ENCODE results near the gene KDELR3. TPM values are rescaled to one million over a fixed set of nuclear protein-coding genes. Genes with fewer than 3 reads are reported as not detected.
A peak's percentile ranks its signal among the peaks of the same experiment; 100 is the strongest.

KDELR3 gene
- polyA plus RNA-seq, 1 donor: 47.2 TPM

DNA sequence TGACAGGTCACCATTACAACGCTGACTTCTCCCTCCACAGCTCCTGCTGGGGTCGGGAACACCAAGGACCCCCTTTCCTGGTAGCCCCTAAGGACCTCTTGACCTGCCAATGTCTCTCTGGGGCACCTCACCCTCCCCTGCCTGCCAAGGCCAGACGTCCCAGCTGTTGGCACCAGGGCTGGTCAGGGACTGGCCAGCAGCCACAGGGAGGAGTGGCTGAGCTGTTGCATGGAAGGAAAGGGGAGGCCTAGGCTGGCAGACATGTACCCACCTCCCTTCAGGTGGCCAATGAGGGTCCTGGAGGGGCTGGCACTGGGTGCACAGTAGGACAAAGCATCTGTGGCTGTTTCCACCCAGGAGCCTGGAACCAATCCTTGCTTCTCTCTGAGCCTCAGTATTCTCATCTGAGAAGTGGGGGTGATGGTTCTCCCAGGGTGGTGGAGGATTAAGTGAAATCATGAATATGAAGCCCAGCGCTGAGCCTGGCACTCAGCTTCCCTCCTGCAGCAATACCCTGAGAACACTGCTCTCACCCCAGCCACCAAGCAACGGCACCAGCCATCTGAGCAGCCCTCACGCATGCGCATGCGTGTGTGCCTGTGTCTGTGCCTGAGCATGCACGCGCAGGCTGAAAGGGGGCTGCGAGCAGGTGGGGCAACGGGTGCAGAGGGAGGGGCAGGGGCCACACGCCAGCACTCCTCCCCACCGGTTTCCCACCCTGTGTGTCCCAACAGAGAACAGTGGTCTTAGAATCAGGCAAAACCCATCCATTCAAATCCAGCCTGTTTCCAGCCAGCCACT is 18.8 kb upstream of the KDELR3 start:
- Histone ChIP-seq H3K27ac (ENCODE audit: low read length) (no peak overlapping the region), H3K4me1 (ENCODE audit: control insufficient read depth, insufficient read depth, low read length) (no peaks in the 10 kb centered on the region), H3K27me3 (ENCODE audit: control insufficient read depth, insufficient read depth, low read length) (peaks cover 66% of the 10 kb centered on the region), H3K9me3 (ENCODE audit: control insufficient read depth, low read depth, low read length) (no peaks in the 10 kb centered on the region), H3K4me3 (ENCODE audit: low read length) (no peak overlapping the region), H3K36me3 (ENCODE audit: control insufficient read depth, insufficient read depth, low read length) (no peaks in the 10 kb centered on the region)
- WGBS (ENCODE audit: insufficient coverage, low lambda C conversion rate): no CpG with 5 or more reads among the region's 14 CpGs
- no peak for DNase-seq

DNA sequence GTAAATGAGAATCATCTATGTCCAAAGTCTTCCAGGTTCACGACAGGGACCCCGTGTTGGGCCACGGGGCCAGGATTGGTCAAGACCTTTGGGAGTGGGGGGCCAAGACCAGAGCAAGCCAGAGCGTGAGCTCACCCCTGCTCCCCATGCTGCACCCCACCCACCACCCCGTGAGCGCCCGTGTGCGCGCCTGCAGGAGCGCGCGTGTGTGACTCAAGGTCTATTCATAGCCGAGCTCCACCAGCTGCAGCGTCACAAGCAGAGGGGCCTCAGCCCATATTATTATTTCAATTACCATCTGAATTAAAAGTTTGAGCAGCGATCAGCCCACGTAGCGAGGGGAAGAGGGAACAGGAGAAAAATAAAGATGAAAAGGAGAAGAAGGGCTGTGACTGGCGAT is 18.1 kb upstream of the KDELR3 start:
- Histone ChIP-seq H3K27ac (ENCODE audit: low read length) (no peak overlapping the region), H3K36me3 (ENCODE audit: control insufficient read depth, insufficient read depth, low read length) (no peaks in the 10 kb centered on the region), H3K27me3 (ENCODE audit: control insufficient read depth, insufficient read depth, low read length) (peaks cover 66% of the 10 kb centered on the region), H3K4me1 (ENCODE audit: control insufficient read depth, insufficient read depth, low read length) (peaks cover 4% of the 10 kb centered on the region), H3K4me3 (ENCODE audit: low read length) (no peak overlapping the region), H3K9me3 (ENCODE audit: control insufficient read depth, low read depth, low read length) (no peaks in the 10 kb centered on the region)
- no CpG with 5 or more reads among the region's 18 CpGs for WGBS (ENCODE audit: insufficient coverage, low lambda C conversion rate)
- no peak for DNase-seq

DNA sequence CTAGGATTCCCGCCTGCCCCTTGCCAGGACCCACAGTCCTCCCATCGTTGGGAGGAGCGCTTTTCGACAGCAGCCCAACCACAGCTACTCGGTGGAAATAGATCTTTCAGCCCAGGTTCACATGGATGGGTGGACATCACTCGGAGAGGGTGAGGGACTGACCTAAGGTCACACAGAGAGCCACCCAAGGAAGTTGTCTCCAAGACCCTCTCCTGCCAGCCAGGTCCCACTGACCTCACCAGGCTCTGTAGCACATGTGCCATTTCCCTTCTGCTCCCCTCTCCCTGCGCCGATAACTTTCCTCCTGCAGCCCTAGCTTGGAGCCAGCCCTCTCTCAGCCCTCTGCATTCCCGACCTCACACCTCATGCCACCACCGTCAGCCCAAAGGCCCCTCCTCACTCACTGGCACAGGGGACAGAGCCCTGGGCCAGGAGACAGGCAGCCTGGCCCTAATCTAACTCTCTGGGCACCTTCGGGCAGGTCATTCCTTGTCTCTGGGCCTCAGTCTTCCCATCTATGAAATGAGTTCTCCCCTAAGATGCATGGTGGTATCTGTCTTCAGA is 17.6 kb upstream of the KDELR3 start:
- Histone ChIP-seq H3K27ac (ENCODE audit: low read length) (no peak overlapping the region), H3K4me1 (ENCODE audit: control insufficient read depth, insufficient read depth, low read length) (peaks cover 4% of the 10 kb centered on the region), H3K27me3 (ENCODE audit: control insufficient read depth, insufficient read depth, low read length) (peaks cover 63% of the 10 kb centered on the region), H3K4me3 (ENCODE audit: low read length) (no peak overlapping the region), H3K36me3 (ENCODE audit: control insufficient read depth, insufficient read depth, low read length) (no peaks in the 10 kb centered on the region), H3K9me3 (ENCODE audit: control insufficient read depth, low read depth, low read length) (no peaks in the 10 kb centered on the region)
- no peak for DNase-seq
- no CpG with 5 or more reads among the region's 11 CpGs for WGBS (ENCODE audit: insufficient coverage, low lambda C conversion rate)

DNA sequence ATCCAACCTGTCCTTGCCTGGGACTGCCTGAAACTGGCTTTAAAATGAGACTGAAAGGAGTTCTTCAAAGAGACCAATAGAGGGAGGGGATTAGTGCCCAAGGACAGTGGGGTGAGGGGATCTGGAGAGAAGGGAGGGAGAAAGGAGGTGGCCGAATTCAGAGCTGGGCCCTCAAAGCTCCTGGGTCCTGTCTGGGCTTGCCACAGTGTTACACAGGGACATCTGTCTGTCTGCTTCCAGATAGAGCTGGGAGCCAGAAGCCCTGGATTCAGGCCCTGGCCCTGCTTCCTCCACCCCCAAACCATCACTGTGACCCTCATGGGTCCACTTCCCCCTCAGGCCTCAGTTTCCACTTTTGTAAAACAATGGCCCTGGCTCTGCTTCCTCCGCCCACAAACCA is 16.5 kb upstream of the KDELR3 start:
- Histone ChIP-seq H3K4me1 (ENCODE audit: control insufficient read depth, insufficient read depth, low read length) (peaks cover 7% of the 10 kb centered on the region), H3K4me3 (ENCODE audit: low read length) (no peak overlapping the region), H3K9me3 (ENCODE audit: control insufficient read depth, low read depth, low read length) (no peaks in the 10 kb centered on the region), H3K27me3 (ENCODE audit: control insufficient read depth, insufficient read depth, low read length) (peaks cover 68% of the 10 kb centered on the region), H3K36me3 (ENCODE audit: control insufficient read depth, insufficient read depth, low read length) (no peaks in the 10 kb centered on the region), H3K27ac (ENCODE audit: low read length) (no peak overlapping the region)
- no CpG with 5 or more reads among the region's 2 CpGs for WGBS (ENCODE audit: insufficient coverage, low lambda C conversion rate)
- DNase-seq: no peak

DNA sequence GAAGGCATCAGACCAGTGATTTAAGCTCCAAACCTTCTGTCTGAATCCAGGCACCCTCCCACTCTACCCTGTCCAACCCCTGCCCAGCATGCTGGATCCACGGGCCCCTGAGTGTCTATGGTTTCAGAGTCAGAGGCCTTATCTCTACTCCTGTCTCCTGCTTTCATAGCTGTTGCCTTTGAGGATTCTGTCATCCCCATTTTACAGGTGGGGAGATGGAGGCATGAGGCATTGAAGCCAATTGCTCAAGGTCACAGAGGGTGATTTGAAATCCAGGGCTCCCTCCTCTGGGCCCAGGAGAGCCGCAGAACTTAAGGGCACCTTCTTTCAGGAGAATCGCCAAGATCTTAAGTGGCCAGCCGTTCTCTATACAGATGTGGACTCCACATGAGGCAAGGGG is 16.0 kb upstream of the KDELR3 start:
- Histone ChIP-seq H3K4me1 (ENCODE audit: control insufficient read depth, insufficient read depth, low read length) (peaks cover 7% of the 10 kb centered on the region), H3K9me3 (ENCODE audit: control insufficient read depth, low read depth, low read length) (no peaks in the 10 kb centered on the region), H3K27ac (ENCODE audit: low read length) (no peak overlapping the region), H3K27me3 (ENCODE audit: control insufficient read depth, insufficient read depth, low read length) (peaks cover 72% of the 10 kb centered on the region), H3K4me3 (ENCODE audit: low read length) (no peak overlapping the region), H3K36me3 (ENCODE audit: control insufficient read depth, insufficient read depth, low read length) (no peaks in the 10 kb centered on the region)
- no peak for DNase-seq
- no CpG with 5 or more reads among the region's 4 CpGs for WGBS (ENCODE audit: insufficient coverage, low lambda C conversion rate)

DNA sequence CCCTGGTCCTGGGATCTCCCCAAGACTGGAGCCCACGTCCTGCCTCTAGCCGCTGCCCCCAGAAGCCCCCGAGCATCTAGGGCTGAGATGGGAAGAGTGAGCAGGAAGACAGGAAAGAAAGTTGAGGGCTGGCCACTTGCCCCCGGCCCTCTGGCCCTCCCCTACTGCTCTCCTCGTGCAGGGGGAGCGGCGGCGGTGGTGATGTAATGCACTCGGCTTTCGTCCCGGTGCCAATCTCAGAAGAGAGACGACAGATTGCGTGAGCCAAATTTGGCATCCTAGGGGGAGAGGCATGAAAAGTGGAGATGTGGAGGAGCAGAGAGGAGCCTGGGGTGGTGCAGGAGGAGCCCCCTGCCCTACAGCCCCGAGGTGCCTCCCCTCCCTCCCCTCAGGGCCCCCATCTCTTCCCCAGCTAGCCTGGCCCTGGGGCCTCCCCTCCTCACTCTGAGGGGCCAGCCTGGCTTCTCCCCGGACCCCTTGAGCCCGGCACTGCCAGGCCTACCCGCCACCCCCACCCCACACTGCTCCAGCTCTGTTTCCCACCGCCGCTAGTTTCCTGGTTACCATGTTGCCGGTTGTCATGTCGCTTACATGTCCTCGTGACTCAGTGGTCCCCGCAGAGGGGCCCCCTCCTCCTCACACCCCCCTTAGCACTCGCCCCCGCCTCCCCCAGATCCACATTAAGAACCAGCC is 15.4 kb upstream of the KDELR3 start:
- DNase-seq: no peak
- WGBS (ENCODE audit: insufficient coverage, low lambda C conversion rate): no CpG with 5 or more reads among the region's 25 CpGs
- peaks cover 7% of the 10 kb centered on the region for H3K4me1 ChIP-seq (ENCODE audit: control insufficient read depth, insufficient read depth, low read length)
- H3K9me3 ChIP-seq (ENCODE audit: control insufficient read depth, low read depth, low read length): no peaks in the 10 kb centered on the region
- no peak overlapping the region for H3K4me3 ChIP-seq (ENCODE audit: low read length)
- H3K27ac ChIP-seq (ENCODE audit: low read length): no peak overlapping the region
- no peaks in the 10 kb centered on the region for H3K36me3 ChIP-seq (ENCODE audit: control insufficient read depth, insufficient read depth, low read length)
- H3K27me3 ChIP-seq (ENCODE audit: control insufficient read depth, insufficient read depth, low read length): peaks cover 77% of the 10 kb centered on the region

DNA sequence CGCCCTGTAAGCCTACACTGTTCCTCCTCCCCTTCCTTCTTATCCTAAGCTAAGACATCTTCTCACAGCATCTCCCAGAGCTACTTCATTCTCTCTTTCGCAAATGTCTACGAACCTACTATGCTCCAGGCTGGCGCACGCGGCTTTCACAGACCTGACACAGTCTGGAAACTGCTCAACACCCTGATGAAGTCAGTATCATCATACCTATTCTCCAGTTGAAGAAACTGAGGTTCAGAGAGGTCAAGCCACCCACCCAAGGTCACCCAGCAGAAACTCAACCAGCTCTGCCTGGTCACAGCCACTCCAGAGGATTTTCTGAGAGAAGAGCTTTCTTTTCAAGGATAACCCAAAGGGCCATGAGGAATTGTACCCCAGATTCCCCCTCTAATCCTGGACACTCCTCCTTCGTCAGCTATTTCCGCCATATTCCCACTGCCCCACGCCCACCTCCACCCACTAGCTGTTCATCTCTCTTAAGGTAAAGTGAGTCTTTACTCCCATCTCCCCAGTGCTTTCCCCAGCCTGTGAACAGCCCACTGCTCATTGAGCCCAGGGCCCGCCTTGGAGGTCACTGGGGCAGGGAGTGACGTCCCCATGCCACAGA is 14.7 kb upstream of the KDELR3 start:
- no peak overlapping the region for H3K4me3 ChIP-seq (ENCODE audit: low read length)
- H3K27me3 ChIP-seq (ENCODE audit: control insufficient read depth, insufficient read depth, low read length): peaks cover 81% of the 10 kb centered on the region
- H3K9me3 ChIP-seq (ENCODE audit: control insufficient read depth, low read depth, low read length): no peaks in the 10 kb centered on the region
- H3K27ac ChIP-seq (ENCODE audit: low read length): no peak overlapping the region
- no peaks in the 10 kb centered on the region for H3K36me3 ChIP-seq (ENCODE audit: control insufficient read depth, insufficient read depth, low read length)
- DNase-seq: no peak
- peaks cover 7% of the 10 kb centered on the region for H3K4me1 ChIP-seq (ENCODE audit: control insufficient read depth, insufficient read depth, low read length)
- no CpG with 5 or more reads among the region's 11 CpGs for WGBS (ENCODE audit: insufficient coverage, low lambda C conversion rate)

DNA sequence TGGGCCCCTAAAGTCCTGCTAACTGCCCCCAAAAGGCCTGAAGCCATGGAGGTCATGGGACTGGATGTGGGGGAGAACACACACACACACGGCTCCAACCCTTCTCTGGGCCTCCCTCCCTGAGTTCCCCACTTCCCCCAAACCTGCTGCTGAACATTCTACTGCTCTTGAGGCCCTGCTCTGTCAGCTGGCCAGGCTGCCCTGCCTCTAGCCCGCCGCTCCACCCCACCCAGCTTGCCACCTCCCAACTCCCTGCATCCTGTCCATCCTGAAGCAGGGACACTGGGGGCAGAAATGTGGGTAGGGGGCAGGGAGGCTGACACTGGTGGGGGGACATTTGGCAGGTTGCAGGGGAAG is 13.9 kb upstream of the KDELR3 start:
- Histone ChIP-seq H3K9me3 (ENCODE audit: control insufficient read depth, low read depth, low read length) (no peaks in the 10 kb centered on the region), H3K36me3 (ENCODE audit: control insufficient read depth, insufficient read depth, low read length) (no peaks in the 10 kb centered on the region), H3K4me1 (ENCODE audit: control insufficient read depth, insufficient read depth, low read length) (peaks cover 7% of the 10 kb centered on the region), H3K27me3 (ENCODE audit: control insufficient read depth, insufficient read depth, low read length) (peaks cover 83% of the 10 kb centered on the region), H3K27ac (ENCODE audit: low read length) (no peak overlapping the region), H3K4me3 (ENCODE audit: low read length) (no peak overlapping the region)
- DNase-seq: no peak
- no CpG with 5 or more reads among the region's 3 CpGs for WGBS (ENCODE audit: insufficient coverage, low lambda C conversion rate)

DNA sequence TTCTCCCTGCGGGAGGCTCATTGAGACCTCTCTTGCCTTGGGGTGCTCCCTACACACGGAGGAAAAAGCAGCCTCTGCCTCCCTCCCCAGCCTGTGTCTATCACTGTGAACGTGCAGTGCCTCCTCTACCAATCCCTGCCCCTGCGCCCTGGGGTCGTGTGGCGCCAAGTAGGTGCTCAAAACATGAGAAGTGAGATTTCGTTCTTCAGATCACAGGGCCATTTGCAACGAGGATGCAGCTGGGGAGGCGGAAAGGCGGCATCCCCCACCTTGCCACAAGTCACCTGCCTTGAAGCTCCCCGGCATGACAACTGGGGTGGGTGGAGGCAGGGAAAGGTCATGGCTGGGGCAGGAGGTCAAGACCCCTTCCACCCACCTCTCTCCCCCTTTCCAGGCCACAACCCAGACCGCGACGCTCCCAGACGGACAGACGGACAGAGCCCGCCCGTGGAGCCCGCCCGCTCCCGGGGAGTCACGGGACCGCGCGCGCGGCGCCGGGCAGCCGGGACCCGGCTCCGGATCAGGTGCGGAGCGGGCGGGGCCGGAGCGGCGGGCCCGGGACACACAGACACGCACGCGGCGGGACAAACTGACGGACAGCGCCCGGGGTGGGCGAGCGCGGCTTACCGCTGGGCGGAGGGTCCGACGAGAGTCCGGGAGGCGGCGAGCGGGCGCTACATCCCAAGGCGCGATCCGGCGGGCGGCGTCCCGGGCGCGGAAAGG is 13.4 kb upstream of the KDELR3 start:
- no peaks in the 10 kb centered on the region for H3K9me3 ChIP-seq (ENCODE audit: control insufficient read depth, low read depth, low read length)
- WGBS (ENCODE audit: insufficient coverage, low lambda C conversion rate): no CpG with 5 or more reads among the region's 67 CpGs
- H3K4me1 ChIP-seq (ENCODE audit: control insufficient read depth, insufficient read depth, low read length): peaks cover 7% of the 10 kb centered on the region
- DNase-seq: peak in 1 of 2 donors; percentile 50
- H3K4me3 ChIP-seq (ENCODE audit: low read length): peak overlapping the region; percentile 13
- no peaks in the 10 kb centered on the region for H3K36me3 ChIP-seq (ENCODE audit: control insufficient read depth, insufficient read depth, low read length)
- H3K27me3 ChIP-seq (ENCODE audit: control insufficient read depth, insufficient read depth, low read length): peaks cover 82% of the 10 kb centered on the region
- no peak overlapping the region for H3K27ac ChIP-seq (ENCODE audit: low read length)

DNA sequence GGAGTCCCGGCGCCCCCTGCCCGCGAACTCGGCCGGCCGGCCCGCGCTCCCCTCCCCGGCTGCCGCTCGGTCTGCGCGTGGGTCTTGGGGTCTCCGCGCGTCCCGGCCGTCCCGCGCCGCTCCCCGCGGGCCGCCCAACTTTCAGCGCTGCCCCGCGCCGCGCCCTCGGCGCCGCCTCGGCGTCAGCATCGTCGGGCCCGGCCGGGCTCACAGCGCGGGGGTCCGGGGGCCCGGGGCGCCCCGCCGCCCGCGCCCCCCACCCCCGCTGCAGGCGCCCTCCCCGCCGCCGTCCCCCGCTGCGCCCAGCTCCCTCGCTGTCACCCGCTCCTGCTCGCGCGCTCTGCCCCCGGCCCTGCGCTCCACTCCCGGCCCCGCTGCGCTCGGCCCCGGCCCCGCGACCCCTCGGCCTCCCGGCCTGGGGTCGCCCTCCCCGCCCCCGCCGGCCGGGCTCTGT is 12.8 kb upstream of the KDELR3 start, which contains the start of gene KCNJ4:
TSS of gene KCNJ4 (minus strand) at position 124 of the 454 bp plus-strand sequence. CDS start 27,067 bp downstream, outside the sequence.
- Histone ChIP-seq H3K4me1 (ENCODE audit: control insufficient read depth, insufficient read depth, low read length) (peaks cover 7% of the 10 kb centered on the region), H3K4me3 (ENCODE audit: low read length) (peak within 1 kb of the TSS; percentile 13), H3K9me3 (ENCODE audit: control insufficient read depth, low read depth, low read length) (no peaks in the 10 kb centered on the region), H3K36me3 (ENCODE audit: control insufficient read depth, insufficient read depth, low read length) (no peaks in the 10 kb centered on the region), H3K27ac (ENCODE audit: low read length) (no peak within 1 kb of the TSS), H3K27me3 (ENCODE audit: control insufficient read depth, insufficient read depth, low read length) (peaks cover 82% of the 10 kb centered on the region)
- no peak for DNase-seq
- no CpG with 5 or more reads among the region's 76 CpGs for WGBS (ENCODE audit: insufficient coverage, low lambda C conversion rate)

Measured in large intestine (tissue), 3 donors.